ENCODE measurements around the gene CMKLR1. TPM values are rescaled to one million over a fixed set of nuclear protein-coding genes. Genes with fewer than 3 reads are reported as not detected.

The CMKLR1 gene
- polyA plus RNA-seq, 1 of the 3 experiments (the other 2 are of a cell fraction): 0.15 TPM

GRCh38 chr12:108342985-108343384 is 3.9 kb upstream of the CMKLR1 start:
- CTCF ChIA-PET: interaction anchor here (1.0 kb wide), 1 partner anchor 121 kb away, joined by 6 read pairs; no protein-coding TSS in a partner anchor
- DNase-seq: no peak
- H4K20me1 ChIP-seq (ENCODE audit: insufficient read depth): no peaks in the 10 kb centered on the region
- no peaks in the 10 kb centered on the region for H3K27me3 ChIP-seq (ENCODE audit: insufficient read depth)
- H3K4me1 ChIP-seq (ENCODE audit: control insufficient read depth in 1 of 2, insufficient read depth in 2 of 2, low read depth in 1 of 2, low read length in 1 of 2): peaks cover 0 to 15% of the 10 kb centered on the region in 2 experiments; a peak in 1 of 4 replicates
- no peak overlapping the region for H3K9ac ChIP-seq
- no peak overlapping the region for H3K4me3 ChIP-seq (ENCODE audit: low read depth in 2 of 2, low read length in 1 of 2)
- TF ChIP-seq JUND (IDR thresholded peaks at IDR 0.05) (no peak), GATA2 (CRISPR knock-in tag; IDR thresholded peaks at IDR 0.05) (no peak), NFIC (IDR thresholded peaks at IDR 0.05; ENCODE audit: borderline replicate concordance) (no peak), RFX5 (IDR thresholded peaks at IDR 0.05; ENCODE audit: low read length) (no peak), YY1 (IDR thresholded peaks at IDR 0.05; ENCODE audit: low read depth) (no peak), FOSL2 (IDR thresholded peaks at IDR 0.05; ENCODE audit: borderline replicate concordance, low read depth) (no peak), EP300 (IDR thresholded peaks at IDR 0.05; ENCODE audit: borderline replicate concordance in 1 of 2, low read depth in 1 of 2, low read length in 1 of 2) (no peak), USF1 (IDR thresholded peaks at IDR 0.05; ENCODE audit: borderline replicate concordance, low read depth) (no peak), SMC3 (IDR thresholded peaks at IDR 0.05; ENCODE audit: low read depth, low read length) (no peak), ELF1 (IDR thresholded peaks at IDR 0.05) (no peak), SIN3A (IDR thresholded peaks at IDR 0.05; ENCODE audit: borderline replicate concordance, low read depth, low read length) (no peak), TEAD4 (IDR thresholded peaks at IDR 0.05; ENCODE audit: borderline replicate concordance, insufficient read depth) (no peak), FOXJ3 (CRISPR knock-in tag; IDR thresholded peaks at IDR 0.05) (no peak), GABPA (IDR thresholded peaks at IDR 0.05; ENCODE audit: low read depth) (no peak), MEF2A (IDR thresholded peaks at IDR 0.05; ENCODE audit: borderline replicate concordance, low read depth) (no peak), TCF12 (IDR thresholded peaks at IDR 0.05) (no peak), NRF1 (IDR thresholded peaks at IDR 0.05; ENCODE audit: low read depth, low read length) (no peak), USF2 (IDR thresholded peaks at IDR 0.05; ENCODE audit: borderline replicate concordance, low read depth, low read length) (no peak)
- TF ChIP-seq, protein P1, sequence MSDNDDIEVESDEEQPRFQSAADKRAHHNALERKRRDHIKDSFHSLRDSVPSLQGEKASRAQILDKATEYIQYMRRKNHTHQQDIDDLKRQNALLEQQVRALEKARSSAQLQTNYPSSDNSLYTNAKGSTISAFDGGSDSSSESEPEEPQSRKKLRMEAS (IDR thresholded peaks at IDR 0.05; ENCODE audit: low read depth): no peak
- TF ChIP-seq, protein P2, sequence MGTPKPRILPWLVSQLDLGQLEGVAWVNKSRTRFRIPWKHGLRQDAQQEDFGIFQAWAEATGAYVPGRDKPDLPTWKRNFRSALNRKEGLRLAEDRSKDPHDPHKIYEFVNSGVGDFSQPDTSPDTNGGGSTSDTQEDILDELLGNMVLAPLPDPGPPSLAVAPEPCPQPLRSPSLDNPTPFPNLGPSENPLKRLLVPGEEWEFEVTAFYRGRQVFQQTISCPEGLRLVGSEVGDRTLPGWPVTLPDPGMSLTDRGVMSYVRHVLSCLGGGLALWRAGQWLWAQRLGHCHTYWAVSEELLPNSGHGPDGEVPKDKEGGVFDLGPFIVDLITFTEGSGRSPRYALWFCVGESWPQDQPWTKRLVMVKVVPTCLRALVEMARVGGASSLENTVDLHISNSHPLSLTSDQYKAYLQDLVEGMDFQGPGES (IDR thresholded peaks at IDR 0.05; ENCODE audit: low read depth, low read length): no peak
- no peaks in the 10 kb centered on the region for H3K9me2 ChIP-seq
- 25% methylated on average over 5 of the region's 5 CpGs for WGBS (ENCODE audit: low lambda C conversion rate)
- no peaks in the 10 kb centered on the region for H3K9me3 ChIP-seq
- no peaks in the 10 kb centered on the region for H3K36me3 ChIP-seq (replicated peaks in 1 of 2; ENCODE audit: control insufficient read depth in 1 of 2, insufficient read depth in 2 of 2, low read length in 1 of 2)
- POLR2A ChIA-PET: no interaction called here
- H3K79me2 ChIP-seq (ENCODE audit: insufficient read depth): no peaks in the 10 kb centered on the region
- H3K4me2 ChIP-seq: no peak overlapping the region
- no peak overlapping the region for H3K27ac ChIP-seq (ENCODE audit: low read depth in 2 of 2, low read length in 1 of 2)
- H2AFZ ChIP-seq (ENCODE audit: low read depth): no peak overlapping the region
- H3F3A ChIP-seq (replicated peaks; ENCODE audit: insufficient read depth): no peaks in the 10 kb centered on the region

Measured in SK-N-SH (cell line).